Measurements from ENCODE around the gene SUPT3H. TPM values are rescaled to one million over a fixed set of nuclear protein-coding genes. Genes with fewer than 3 reads are reported as not detected.
"Not testable (repeated sequence)": the region's sequence is repeated elsewhere in the genome, so short reads cannot be mapped to it uniquely, and the experiment has no call there.

SUPT3H gene
- total RNA-seq, 2 experiments from 2014 or later = 10.1 to 11.6 TPM

- Mint-ChIP-seq H3K27me3 (no peaks in the 10 kb centered on the region), H3K36me3 (peaks cover 15% of the 10 kb centered on the region), H3K4me3 (no peak overlapping the region), H3K9me3 (peaks cover 5% of the 10 kb centered on the region), H3K27ac (no peak overlapping the region), H3K4me1 (peaks cover 26% of the 10 kb centered on the region)
- no peak for ATAC-seq (ENCODE audit: low read depth)
- no peak for DNase-seq
- POLR2A ChIA-PET = no interaction called here
These were observed 217.4 kb downstream of the SUPT3H start for GRCh38 chr6:45160305-45160704.

- H3K36me3 Mint-ChIP-seq = peaks cover 28% of the 10 kb centered on the region
- peaks cover 13% of the 10 kb centered on the region for H3K9me3 Mint-ChIP-seq
- no peaks in the 10 kb centered on the region for H3K27me3 Mint-ChIP-seq
- DNase-seq (no peak), ATAC-seq (ENCODE audit: low read depth) (peak; percentile 93)
- H3K4me1 Mint-ChIP-seq = peaks cover 22% of the 10 kb centered on the region
- H3K27ac Mint-ChIP-seq = peak overlapping the region; percentile 73
- H3K4me3 Mint-ChIP-seq = no peak overlapping the region
- POLR2A ChIA-PET = interaction anchor here (1.3 kb wide), 1 partner anchor 154 kb away, joined by 5 read pairs; no protein-coding TSS in a partner anchor
These were observed 221.7 kb downstream of the SUPT3H start for GRCh38 chr6:45156075-45156474.

DNA sequence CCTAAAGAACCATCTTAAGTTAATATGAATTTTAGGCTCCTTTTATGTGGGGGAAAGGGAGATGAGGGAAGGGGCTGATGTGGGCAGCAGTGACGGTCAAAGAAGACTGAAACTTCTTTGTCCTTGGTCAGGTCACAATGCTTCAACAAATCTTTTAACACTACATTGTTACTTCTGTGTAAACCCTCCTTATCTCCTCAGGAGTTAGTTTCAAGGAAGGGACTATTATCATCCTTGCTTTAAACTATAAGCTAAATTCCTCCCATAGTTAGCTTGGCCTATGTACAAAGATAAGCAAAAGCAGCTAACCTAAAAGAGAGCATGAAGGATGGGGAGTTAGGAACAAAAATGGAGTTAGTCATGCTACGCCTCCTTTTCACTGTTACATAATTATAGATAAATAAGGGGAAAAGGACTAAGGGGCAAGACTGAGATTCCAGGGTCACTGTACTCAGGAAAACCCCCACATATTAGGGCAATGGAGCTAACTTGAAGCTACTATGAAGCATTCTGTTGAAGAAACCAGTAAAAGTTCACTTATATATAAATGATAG, 222.3 kb downstream of the SUPT3H start:
- POLR2A ChIA-PET = interaction anchor here (0.6 to 1.3 kb wide), 3 partner anchors 14 to 223 kb away, joined by 3 to 5 read pairs (median 4); no protein-coding TSS in a partner anchor
- H3K36me3 Mint-ChIP-seq = peaks cover 24% of the 10 kb centered on the region
- no peak overlapping the region for H3K4me3 Mint-ChIP-seq

GRCh38 chr6:45154679-45155078, 223.1 kb downstream of the SUPT3H start:
- Mint-ChIP-seq H3K4me1 (peaks cover 22% of the 10 kb centered on the region), H3K4me3 (no peak overlapping the region), H3K36me3 (peaks cover 24% of the 10 kb centered on the region), H3K9me3 (peaks cover 9% of the 10 kb centered on the region), H3K27ac (peak overlapping the region; percentile 6), H3K27me3 (no peaks in the 10 kb centered on the region)
- no peak for ATAC-seq (ENCODE audit: low read depth)
- POLR2A ChIA-PET = interaction anchor here (0.6 kb wide), 2 partner anchors 223 to 235 kb away, joined by 3 to 5 read pairs; no protein-coding TSS in a partner anchor
- no peak for DNase-seq

More for the DNA sequence above, 222.3 kb downstream of the SUPT3H start:
- Mint-ChIP-seq H3K4me1 (peaks cover 22% of the 10 kb centered on the region), H3K27me3 (no peaks in the 10 kb centered on the region), H3K9me3 (peaks cover 11% of the 10 kb centered on the region), H3K27ac (peak overlapping the region; percentile 73)
- no peak for DNase-seq
- ATAC-seq (ENCODE audit: low read depth) = no peak

DNA sequence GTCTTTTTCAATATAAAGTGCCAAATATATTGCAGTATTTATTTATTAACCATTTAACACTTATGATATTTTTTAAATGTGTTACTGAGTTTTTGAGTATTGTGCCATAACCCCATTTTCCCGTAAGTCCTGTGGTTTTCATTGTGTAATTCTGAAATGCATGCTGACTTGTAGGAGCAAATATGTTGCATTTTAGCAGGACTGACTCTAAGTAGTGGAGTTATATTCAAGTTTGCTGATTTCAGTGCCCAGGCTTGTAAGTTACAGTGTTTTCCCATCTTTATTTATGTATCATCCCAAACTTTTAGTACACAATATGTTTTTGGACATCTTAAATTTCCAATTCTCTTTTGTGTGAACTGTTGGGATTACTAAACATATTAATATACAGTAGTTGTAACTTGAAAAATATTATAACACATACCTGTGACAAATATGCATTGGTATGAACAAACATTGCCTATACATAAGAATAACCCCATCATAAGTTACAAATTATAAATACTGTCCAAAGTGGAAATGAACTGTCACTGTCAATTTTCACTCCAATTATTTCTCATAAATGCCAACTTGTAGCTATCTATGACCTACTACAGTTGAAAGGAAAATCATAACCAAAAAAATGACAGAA, 228.9 kb downstream of the SUPT3H start:
- no peak overlapping the region for H3K4me3 Mint-ChIP-seq
- POLR2A ChIA-PET = no interaction called here
- H3K27ac Mint-ChIP-seq = no peak overlapping the region

DNA sequence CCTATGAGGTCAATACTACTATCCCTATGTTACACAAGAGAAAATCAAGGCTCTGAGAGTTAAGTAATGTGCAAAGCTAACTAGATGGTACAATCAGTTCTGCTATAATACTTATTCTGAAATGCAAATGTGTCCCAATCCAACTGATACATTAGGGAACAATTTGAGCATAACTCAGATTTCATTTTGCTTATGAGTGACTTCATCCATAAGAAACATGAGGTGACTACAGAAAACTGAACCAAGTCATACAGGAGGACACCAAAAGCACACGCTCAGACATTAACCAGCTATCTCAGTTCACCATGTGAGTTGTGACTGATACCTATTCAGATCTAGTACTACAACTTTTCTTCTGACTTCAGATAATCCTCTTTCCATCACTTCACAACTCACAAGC, 229.5 kb downstream of the SUPT3H start:
- Mint-ChIP-seq H3K4me1 (peaks cover 7% of the 10 kb centered on the region), H3K27me3 (no peaks in the 10 kb centered on the region), H3K9me3 (peaks cover 14% of the 10 kb centered on the region), H3K36me3 (peaks cover 11% of the 10 kb centered on the region), H3K27ac (no peak overlapping the region), H3K4me3 (no peak overlapping the region)
- ATAC-seq (ENCODE audit: low read depth) (no peak), DNase-seq (no peak)
- POLR2A ChIA-PET = no interaction called here

More for the DNA sequence above, 228.9 kb downstream of the SUPT3H start:
- Mint-ChIP-seq H3K9me3 (peaks cover 11% of the 10 kb centered on the region), H3K4me1 (peaks cover 5% of the 10 kb centered on the region), H3K36me3 (peaks cover 13% of the 10 kb centered on the region), H3K27me3 (no peaks in the 10 kb centered on the region)
- ATAC-seq (ENCODE audit: low read depth) = no peak
- DNase-seq = no peak

DNA sequence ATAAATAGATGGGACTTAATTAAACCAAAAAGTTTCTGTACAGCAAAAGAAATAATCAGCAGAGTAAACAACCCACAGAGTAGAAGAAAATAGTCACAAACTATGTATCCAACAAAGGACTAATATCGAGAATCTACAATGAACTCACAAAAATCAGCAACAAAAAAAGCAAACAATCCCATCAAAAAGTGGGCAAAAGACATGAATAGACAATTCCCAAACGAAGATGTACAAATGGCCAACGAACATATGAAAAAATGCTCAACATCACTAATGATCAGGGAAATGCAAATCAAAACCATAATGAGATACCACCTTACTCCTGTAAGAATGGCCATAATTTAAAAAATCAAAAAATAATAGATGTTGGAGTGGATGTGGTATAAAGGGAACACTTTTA, 232.1 kb downstream of the SUPT3H start:
- DNase-seq; ATAC-seq (ENCODE audit: low read depth); H3K27me3 Mint-ChIP-seq; POLR2A ChIA-PET; H3K27ac Mint-ChIP-seq; H3K4me3 Mint-ChIP-seq; H3K4me1 Mint-ChIP-seq: not testable (repeated sequence)
- Mint-ChIP-seq H3K9me3 (peaks cover 20% of the 10 kb centered on the region), H3K36me3 (peaks cover 15% of the 10 kb centered on the region)

DNA sequence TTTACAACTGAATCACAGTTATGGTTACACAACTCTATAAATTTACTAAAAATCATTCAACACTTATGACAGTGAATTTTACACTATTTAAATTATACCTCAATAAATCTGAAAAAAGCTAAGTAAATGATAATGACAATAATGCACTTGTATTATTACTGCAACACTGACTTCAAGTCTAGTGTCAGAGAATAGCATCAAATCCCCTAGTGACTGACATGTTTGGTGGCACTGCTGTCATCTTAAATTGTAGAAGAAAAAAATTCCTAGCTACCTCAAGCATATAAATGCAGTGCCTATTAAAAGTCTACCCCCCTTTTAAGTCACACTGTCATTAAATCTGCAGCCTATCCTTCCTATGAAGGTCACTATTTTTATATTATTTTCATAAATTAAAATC, 239.0 kb downstream of the SUPT3H start:
- H3K27ac Mint-ChIP-seq = no peak overlapping the region
- no peaks in the 10 kb centered on the region for H3K27me3 Mint-ChIP-seq
- no peak overlapping the region for H3K4me3 Mint-ChIP-seq
- H3K36me3 Mint-ChIP-seq = peaks cover 43% of the 10 kb centered on the region
- no peak for DNase-seq
- peaks cover 2% of the 10 kb centered on the region for H3K4me1 Mint-ChIP-seq
- POLR2A ChIA-PET = no interaction called here
- ATAC-seq (ENCODE audit: low read depth) = no peak
- H3K9me3 Mint-ChIP-seq = peaks cover 35% of the 10 kb centered on the region

- Mint-ChIP-seq H3K27ac (no peak overlapping the region), H3K9me3 (peaks cover 26% of the 10 kb centered on the region), H3K4me3 (no peak overlapping the region), H3K36me3 (peaks cover 40% of the 10 kb centered on the region), H3K4me1 (no peaks in the 10 kb centered on the region), H3K27me3 (no peaks in the 10 kb centered on the region)
- ATAC-seq (ENCODE audit: low read depth) (no peak), DNase-seq (no peak)
- POLR2A ChIA-PET = no interaction called here
These were observed 241.2 kb downstream of the SUPT3H start for GRCh38 chr6:45136495-45136894.

GRCh38 chr6:45132658-45133294, 245.0 kb downstream of the SUPT3H start:
- Mint-ChIP-seq H3K27ac (no peak overlapping the region), H3K9me3 (peaks cover 18% of the 10 kb centered on the region), H3K27me3 (no peaks in the 10 kb centered on the region), H3K4me1 (no peaks in the 10 kb centered on the region), H3K4me3 (no peak overlapping the region), H3K36me3 (peaks cover 28% of the 10 kb centered on the region)
- POLR2A ChIA-PET = no interaction called here
- ATAC-seq (ENCODE audit: low read depth) = no peak
- no peak for DNase-seq

GRCh38 chr6:45132059-45132458, 245.7 kb downstream of the SUPT3H start:
- POLR2A ChIA-PET = no interaction called here
- H3K27ac Mint-ChIP-seq = no peak overlapping the region
- H3K4me3 Mint-ChIP-seq = no peak overlapping the region
- H3K27me3 Mint-ChIP-seq = no peaks in the 10 kb centered on the region
- H3K4me1 Mint-ChIP-seq = no peaks in the 10 kb centered on the region
- H3K9me3 Mint-ChIP-seq = peaks cover 17% of the 10 kb centered on the region
- ATAC-seq (ENCODE audit: low read depth) = no peak
- DNase-seq = no peak
- peaks cover 26% of the 10 kb centered on the region for H3K36me3 Mint-ChIP-seq

GRCh38 chr6:45129051-45129450, 248.7 kb downstream of the SUPT3H start:
- peaks cover 3% of the 10 kb centered on the region for H3K9me3 Mint-ChIP-seq
- no peak overlapping the region for H3K27ac Mint-ChIP-seq
- POLR2A ChIA-PET = no interaction called here
- peaks cover 13% of the 10 kb centered on the region for H3K36me3 Mint-ChIP-seq
- DNase-seq = no peak
- H3K4me1 Mint-ChIP-seq = no peaks in the 10 kb centered on the region
- H3K27me3 Mint-ChIP-seq = no peaks in the 10 kb centered on the region
- H3K4me3 Mint-ChIP-seq = no peak overlapping the region
- no peak for ATAC-seq (ENCODE audit: low read depth)

GRCh38 chr6:45127185-45127584, 250.5 kb downstream of the SUPT3H start:
- Mint-ChIP-seq H3K4me3 (no peak overlapping the region), H3K36me3 (peaks cover 5% of the 10 kb centered on the region), H3K9me3 (peaks cover 1% of the 10 kb centered on the region), H3K4me1 (no peaks in the 10 kb centered on the region), H3K27ac (no peak overlapping the region), H3K27me3 (no peaks in the 10 kb centered on the region)
- POLR2A ChIA-PET = no interaction called here
- DNase-seq (no peak), ATAC-seq (ENCODE audit: low read depth) (no peak)

GRCh38 chr6:45126033-45126432, 251.7 kb downstream of the SUPT3H start:
- Mint-ChIP-seq H3K9me3 (peaks cover 1% of the 10 kb centered on the region), H3K4me1 (no peaks in the 10 kb centered on the region), H3K36me3 (peaks cover 5% of the 10 kb centered on the region), H3K27me3 (no peaks in the 10 kb centered on the region), H3K27ac (no peak overlapping the region), H3K4me3 (no peak overlapping the region)
- POLR2A ChIA-PET = no interaction called here
- DNase-seq (no peak), ATAC-seq (ENCODE audit: low read depth) (no peak)
